ENCODE data around the gene TMEM154.

TMEM154 gene

GRCh38 chr4:152626790-152627189 lies 53.0 kb downstream of the TMEM154 start:
- no peak for DNase-seq

DNA sequence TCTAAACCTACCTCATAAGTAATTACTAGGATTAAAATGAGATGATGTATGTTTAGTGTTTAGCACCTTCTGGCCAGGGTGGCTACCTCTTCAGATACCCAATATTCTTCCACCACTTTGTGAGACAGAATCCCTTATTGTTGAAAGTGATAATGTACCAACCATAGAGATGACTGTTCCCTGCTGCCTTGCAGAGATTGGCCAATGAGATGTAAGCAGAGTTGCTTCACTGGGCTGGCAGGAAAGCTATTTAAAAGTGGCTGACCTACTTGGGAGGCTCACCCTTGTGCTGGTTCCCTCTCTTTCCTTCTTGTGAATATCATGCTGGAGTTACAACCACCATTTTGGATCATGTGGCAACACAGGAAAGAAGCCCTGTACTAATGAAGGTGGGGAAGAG lies 58.9 kb downstream of the TMEM154 start:
- no peak for DNase-seq

- DNase-seq = no peak
Observed at GRCh38 chr4:152620218-152620617, 59.6 kb downstream of the TMEM154 start.

- DNase-seq = no peak
Observed at GRCh38 chr4:152619556-152619955, 60.2 kb downstream of the TMEM154 start.

- DNase-seq = no peak
Observed at GRCh38 chr4:152618971-152619370, 60.8 kb downstream of the TMEM154 start.

DNA sequence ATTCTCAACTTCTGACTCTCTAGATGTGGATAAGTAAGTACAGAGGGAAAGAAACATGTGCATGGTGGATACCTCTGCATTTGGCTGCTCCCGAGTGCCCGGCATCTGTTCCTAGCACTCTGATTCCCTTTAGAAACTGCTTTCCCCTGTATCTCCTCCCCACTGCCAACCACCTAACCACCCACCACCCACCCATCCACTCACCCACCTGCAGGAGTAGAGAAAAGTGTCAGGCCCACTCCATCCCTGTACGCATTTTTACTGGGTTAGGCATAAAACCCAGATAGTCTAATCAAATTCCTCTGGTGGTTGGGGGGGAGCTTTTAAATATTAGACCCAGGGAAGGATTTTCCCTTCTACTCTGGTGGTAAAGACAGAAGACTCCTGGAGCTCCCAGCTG lies 63.0 kb downstream of the TMEM154 start:
- DNase-seq = no peak

GRCh38 chr4:152613841-152614721 lies 65.7 kb downstream of the TMEM154 start:
- no peak for DNase-seq

GRCh38 chr4:152613351-152613750 lies 66.4 kb downstream of the TMEM154 start:
- DNase-seq = no peak

- no peak for DNase-seq
Observed at GRCh38 chr4:152610131-152610530, 69.7 kb downstream of the TMEM154 start.

- no peak for DNase-seq
Observed at GRCh38 chr4:152609481-152609880, 70.3 kb downstream of the TMEM154 start.

GRCh38 chr4:152607178-152607577 lies 72.6 kb downstream of the TMEM154 start:
- DNase-seq = no peak

DNA sequence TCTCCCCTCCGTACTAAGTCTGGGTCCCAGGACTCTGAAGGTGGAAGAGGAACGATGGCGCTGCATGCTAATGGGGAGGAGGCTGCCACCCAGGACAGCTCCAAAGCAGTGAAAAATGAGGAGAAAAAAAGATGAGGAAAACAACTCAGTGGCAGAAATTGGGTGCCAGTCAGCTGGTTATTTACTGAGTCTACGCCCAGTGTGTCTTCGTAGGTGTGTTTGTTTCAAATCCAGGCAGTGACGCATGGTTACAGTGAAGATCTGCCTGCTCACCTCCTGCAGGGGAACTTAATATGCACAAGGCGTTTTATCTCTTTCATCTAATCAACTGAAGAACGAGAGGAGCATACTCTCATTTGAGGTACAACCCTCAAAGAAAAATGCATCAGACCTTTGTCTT lies 73.0 kb downstream of the TMEM154 start:
- DNase-seq = no peak

DNA sequence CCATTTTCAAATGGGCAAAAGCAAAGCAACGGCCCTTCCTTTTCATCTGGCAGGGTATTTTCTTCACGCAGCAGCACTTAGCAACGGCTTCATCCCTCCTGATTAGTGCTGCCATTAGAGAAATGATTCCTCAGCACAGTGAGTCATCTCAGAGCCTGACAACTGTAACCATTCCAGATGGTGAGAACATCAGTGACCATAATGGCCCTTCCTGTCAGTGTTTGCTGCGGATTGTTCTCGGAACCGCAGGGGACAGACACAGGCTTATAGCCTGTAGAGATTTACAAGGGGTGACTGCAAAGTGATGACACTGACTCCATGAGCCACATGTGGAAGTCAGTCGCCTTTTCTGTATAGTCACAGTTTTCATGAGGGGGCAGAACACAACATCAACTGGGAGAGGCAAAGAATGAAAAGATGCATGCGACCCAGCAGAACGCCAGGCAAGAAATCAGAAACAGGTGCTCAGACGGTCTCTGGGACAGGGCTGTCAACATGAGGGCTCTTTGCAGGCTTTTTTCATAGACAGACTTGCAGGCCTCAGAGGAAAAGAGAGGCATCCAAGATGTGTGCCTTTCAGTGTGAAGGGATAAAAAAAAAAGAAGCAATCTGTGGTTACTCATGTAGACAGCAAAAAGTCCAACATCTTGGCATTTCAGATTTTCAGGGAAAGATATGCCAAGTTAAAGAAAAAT lies 74.0 kb downstream of the TMEM154 start:
- DNase-seq = peak; percentile 79

DNA sequence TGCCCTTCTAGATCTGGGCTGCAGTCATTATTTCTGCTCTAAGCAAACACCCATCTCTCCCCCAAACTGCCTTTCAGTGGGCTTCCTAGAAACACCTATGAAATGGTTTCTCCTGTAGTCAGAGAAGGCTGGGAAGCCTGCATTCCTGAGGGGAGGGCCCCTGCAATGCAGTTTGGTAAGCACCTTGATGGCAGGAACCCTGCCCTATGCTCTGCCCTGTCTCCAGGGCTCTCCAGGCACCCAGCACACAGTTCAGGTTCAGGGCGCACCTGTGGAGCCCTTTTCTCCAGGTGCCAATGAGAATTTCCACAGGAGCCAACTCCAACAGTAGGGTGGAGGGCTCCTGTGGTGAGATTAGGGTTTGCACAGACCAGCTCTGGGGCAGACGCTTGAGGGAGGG lies 74.8 kb downstream of the TMEM154 start:
- no peak for DNase-seq

GRCh38 chr4:152601156-152601555 lies 78.6 kb downstream of the TMEM154 start:
- DNase-seq = no peak

GRCh38 chr4:152599636-152600035 lies 80.2 kb downstream of the TMEM154 start:
- no peak for DNase-seq

- no peak for DNase-seq
Observed at GRCh38 chr4:152599095-152599494, 80.7 kb downstream of the TMEM154 start.

DNA sequence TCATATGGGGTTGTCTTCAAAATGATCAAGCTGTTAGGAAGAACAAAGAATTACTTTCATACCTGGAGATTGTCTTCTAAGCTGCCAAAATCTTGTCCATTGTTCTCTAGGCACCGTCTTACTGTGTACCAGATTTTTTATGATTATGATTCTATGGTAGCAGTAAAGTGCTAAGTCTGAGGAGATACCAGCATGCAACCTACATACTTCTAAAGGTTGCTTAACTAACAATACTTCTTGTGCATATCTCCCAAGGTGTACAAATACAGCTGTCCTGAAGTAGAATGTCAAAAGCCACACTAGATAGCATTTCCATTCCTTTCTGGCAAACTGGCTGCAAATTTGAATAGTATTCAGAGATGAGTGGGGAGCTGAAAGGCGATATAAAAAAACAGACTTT lies 81.3 kb downstream of the TMEM154 start:
- no peak for DNase-seq

DNA sequence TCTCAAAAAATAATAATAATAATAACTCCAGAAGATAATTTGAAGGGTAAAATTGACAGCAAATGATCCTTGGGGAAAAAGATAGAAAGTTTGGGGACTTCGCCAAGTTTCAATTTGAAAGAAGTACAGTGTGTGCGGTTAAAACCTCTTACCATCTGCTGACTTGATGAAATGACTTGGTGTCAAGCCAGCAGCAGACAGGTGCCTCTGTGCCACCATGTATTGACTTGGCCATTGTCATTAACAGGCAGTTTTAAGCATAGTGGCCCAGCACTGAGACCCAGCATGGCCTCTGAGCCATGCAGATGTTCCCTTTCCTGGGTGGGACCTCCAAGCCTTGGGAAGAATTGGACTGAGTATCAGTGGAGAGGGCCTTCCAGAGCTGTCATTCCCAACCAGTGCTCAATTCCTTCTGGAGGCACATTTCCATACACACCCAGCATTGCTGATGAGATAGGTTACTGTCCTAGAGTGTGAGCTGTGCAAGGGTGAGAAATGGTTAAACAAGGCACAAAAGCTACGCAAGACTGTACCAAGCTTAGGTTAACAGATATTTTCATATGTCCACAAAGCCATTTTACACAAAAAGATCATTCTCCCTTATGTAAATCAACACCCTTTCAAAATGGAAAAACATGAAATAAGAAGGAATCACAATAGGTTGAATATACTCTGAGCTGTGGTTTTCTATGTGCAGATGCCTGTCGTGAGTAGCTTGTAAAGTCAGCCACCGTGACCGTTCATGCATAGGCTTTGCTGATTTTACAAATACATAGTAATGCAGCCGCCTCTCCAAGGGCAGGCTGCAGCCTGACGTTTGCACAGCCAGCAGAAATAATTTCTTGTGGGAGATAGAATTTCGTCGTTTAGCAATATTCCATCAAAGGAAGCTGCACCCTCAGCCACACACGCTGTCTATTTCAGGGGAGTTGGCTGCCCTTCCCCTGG lies 84.5 kb downstream of the TMEM154 start:
- no peak for DNase-seq

DNA sequence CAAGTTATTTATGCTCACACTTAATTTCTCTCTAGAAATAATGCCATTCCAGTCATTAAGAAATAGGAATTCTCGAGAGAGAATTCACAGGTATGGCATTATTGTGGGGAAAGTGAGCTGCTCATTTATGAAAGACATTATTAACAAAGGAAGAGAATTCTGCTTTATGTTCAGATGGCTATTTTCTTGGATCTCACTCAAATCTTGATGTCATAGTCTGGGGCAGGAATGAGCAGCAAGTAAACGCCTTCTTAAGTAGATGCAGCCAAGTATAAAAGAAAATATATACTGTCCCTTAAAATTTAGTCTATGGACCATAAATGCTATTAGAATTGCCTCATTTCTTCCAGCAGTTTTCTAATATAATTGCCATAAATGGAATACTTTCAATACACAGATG lies 85.7 kb downstream of the TMEM154 start:
- no peak for DNase-seq

GRCh38 chr4:152591876-152592275 lies 87.9 kb downstream of the TMEM154 start:
- DNase-seq = no peak

- peak; percentile 27 for DNase-seq
Observed at GRCh38 chr4:152591396-152591795, 88.4 kb downstream of the TMEM154 start.
